Mammary epithelial cell (primary cell): ENCODE measurements around the gene TYW1.
"Not testable (repeated sequence)": the region's sequence is repeated elsewhere in the genome, so short reads cannot be mapped to it uniquely, and the experiment has no call there.

Experiments
- EZH2 ChIP-seq: IDR thresholded peaks from 2 replicates; pipeline ENCODE4 v1.6.1; 2012; ENCODE audit warnings: low read length, inconsistent platforms, borderline replicate concordance
- TF ChIP-seq, protein P1 (sequence below), 2 donors: IDR thresholded peaks in 1 of 2; conservative IDR thresholded peaks in 1 of 2; 2 replicates each; pipeline ENCODE4 v1.5.1; 2011 to 2012; ENCODE audit warnings: inconsistent platforms in 2 of 2, low read length in 2 of 2, mild to moderate bottlenecking in 2 of 2, control low read depth in 1 of 2, low read depth in 1 of 2; ENCODE audit not compliant: insufficient read depth in 1 of 2; ENCODE audit errors: extremely low read depth in 1 of 2

GRCh38 chr7:67226340-67226907, 229.8 kb downstream of the TYW1 start:
- TF ChIP-seq, protein P1, sequence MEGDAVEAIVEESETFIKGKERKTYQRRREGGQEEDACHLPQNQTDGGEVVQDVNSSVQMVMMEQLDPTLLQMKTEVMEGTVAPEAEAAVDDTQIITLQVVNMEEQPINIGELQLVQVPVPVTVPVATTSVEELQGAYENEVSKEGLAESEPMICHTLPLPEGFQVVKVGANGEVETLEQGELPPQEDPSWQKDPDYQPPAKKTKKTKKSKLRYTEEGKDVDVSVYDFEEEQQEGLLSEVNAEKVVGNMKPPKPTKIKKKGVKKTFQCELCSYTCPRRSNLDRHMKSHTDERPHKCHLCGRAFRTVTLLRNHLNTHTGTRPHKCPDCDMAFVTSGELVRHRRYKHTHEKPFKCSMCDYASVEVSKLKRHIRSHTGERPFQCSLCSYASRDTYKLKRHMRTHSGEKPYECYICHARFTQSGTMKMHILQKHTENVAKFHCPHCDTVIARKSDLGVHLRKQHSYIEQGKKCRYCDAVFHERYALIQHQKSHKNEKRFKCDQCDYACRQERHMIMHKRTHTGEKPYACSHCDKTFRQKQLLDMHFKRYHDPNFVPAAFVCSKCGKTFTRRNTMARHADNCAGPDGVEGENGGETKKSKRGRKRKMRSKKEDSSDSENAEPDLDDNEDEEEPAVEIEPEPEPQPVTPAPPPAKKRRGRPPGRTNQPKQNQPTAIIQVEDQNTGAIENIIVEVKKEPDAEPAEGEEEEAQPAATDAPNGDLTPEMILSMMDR (conservative IDR thresholded peaks at IDR 0.05 in 1 of 2, IDR thresholded peaks at IDR 0.05 in 1 of 2; ENCODE audit: extremely low read depth in 1 of 2, insufficient read depth in 1 of 2, low read depth in 1 of 2, low read length in 2 of 2): not testable (repeated sequence)
- TF ChIP-seq EZH2: not testable (repeated sequence)
